ENCODE measurements around the gene TAF10. TPM values are rescaled to one million over a fixed set of nuclear protein-coding genes. Genes with fewer than 3 reads are reported as not detected.

The TAF10 gene
- total RNA-seq, 1 donor from 2014 or later = 19.8 TPM

DNA sequence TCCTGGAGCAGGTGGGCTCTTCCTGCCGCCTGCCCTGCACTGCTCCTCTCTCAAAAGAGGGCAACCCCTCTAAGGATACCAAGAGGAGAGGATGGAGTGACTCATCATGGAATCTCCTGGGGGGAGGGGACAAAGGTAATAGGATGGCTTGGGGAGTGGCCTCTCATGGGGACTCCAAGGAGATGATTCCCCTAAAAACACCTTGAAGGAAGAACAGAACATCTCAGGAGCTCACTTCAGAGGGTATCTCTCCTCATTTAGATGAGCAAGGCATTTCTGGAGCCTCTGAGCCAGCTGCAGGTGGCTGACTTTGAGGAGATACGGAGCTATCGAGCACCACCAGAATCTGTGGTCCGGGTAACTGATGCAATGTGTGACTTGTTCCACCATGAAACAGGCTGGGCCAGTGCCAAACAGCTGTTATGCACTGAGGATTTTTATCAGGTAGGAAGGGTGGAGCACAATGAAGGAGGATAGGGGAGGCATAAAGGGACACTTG is 48.8 kb downstream of the TAF10 start:
- Histone ChIP-seq H3K9ac (ENCODE audit: low read depth in 1 of 3, low read length in 3 of 3) (no peak overlapping the region), H3K27me3 (ENCODE audit: control insufficient read depth in 3 of 3, insufficient read depth in 3 of 3, low read length in 3 of 3) (no peaks in the 10 kb centered on the region), H3K4me3 (ENCODE audit: low read length in 3 of 3) (no peak overlapping the region), H3K4me1 (ENCODE audit: control insufficient read depth in 3 of 3, insufficient read depth in 3 of 3, low read length in 3 of 3) (peaks cover 16 to 43% (median 30%) of the 10 kb centered on the region in 3 donors), H3K9me3 (ENCODE audit: control insufficient read depth in 3 of 3, low read length in 3 of 3) (no peaks in the 10 kb centered on the region), H3K27ac (ENCODE audit: low read depth, low read length) (no peak overlapping the region), H3K36me3 (ENCODE audit: control insufficient read depth in 3 of 3, insufficient read depth in 3 of 3, low read length in 3 of 3) (peaks cover 0 to 14% (median 5%) of the 10 kb centered on the region in 3 donors)

DNA sequence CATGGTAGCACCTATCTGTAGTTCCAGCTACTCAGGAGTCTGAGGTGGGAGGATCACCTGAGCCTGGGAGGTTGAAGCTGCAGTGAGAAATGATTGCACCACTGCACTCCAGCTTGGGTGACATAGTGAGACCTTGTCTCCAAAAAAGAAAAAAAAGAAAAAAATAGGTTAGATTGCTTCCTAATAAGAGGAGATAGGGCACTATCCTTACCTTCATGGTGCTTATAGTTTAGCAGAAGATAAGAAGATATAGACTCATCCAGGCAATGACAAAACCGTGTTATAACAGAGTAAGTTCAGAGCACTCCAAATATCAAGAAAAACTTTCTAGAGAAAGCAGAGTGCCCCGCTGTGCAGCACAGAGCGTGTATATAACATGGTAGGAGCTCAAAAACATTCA is 50.7 kb downstream of the TAF10 start:
- no peak overlapping the region for H3K9ac ChIP-seq (ENCODE audit: low read depth in 1 of 3, low read length in 3 of 3)
- H3K9me3 ChIP-seq (ENCODE audit: control insufficient read depth in 3 of 3, low read length in 3 of 3) = no peaks in the 10 kb centered on the region
- peaks cover 7 to 28% (median 17%) of the 10 kb centered on the region in 3 donors for H3K4me1 ChIP-seq (ENCODE audit: control insufficient read depth in 3 of 3, insufficient read depth in 3 of 3, low read length in 3 of 3)
- H3K36me3 ChIP-seq (ENCODE audit: control insufficient read depth in 3 of 3, insufficient read depth in 3 of 3, low read length in 3 of 3) = peaks cover 3 to 14% (median 5%) of the 10 kb centered on the region in 3 donors
- no peak overlapping the region for H3K27ac ChIP-seq (ENCODE audit: low read depth, low read length)
- H3K4me3 ChIP-seq (ENCODE audit: low read length in 3 of 3) = no peak overlapping the region
- no peaks in the 10 kb centered on the region for H3K27me3 ChIP-seq (ENCODE audit: control insufficient read depth in 3 of 3, insufficient read depth in 3 of 3, low read length in 3 of 3)

Other genes with a start within 250 kb of the TAF10 start
- gene SMPD1, start 221.7 kb downstream of the TAF10 start, total RNA-seq = 9.9 TPM
- gene APBB1, start 193.1 kb downstream of the TAF10 start, total RNA-seq = 28.7 TPM
- 3.1 TPM for gene HPX, start 171.2 kb downstream of the TAF10 start, total RNA-seq
- 8.4 TPM for gene TRIM3, start 138.3 kb downstream of the TAF10 start, total RNA-seq
- gene ARFIP2, start 130.9 kb downstream of the TAF10 start, total RNA-seq = 14.1 TPM
- 19.8 TPM for gene TIMM10B, start 130.7 kb downstream of the TAF10 start, total RNA-seq
- 4.7 TPM for gene DNHD1, start 114.9 kb downstream of the TAF10 start, total RNA-seq
- gene RRP8, start 8.6 kb downstream of the TAF10 start, total RNA-seq = 9.4 TPM
- gene ILK, start 8.4 kb downstream of the TAF10 start, total RNA-seq = 106 TPM
- 15.7 TPM for gene TPP1, start 7.2 kb upstream of the TAF10 start, total RNA-seq
- gene DCHS1, start 43.6 kb upstream of the TAF10 start, total RNA-seq = 39.1 TPM
- 33.9 TPM for gene MRPL17, start 71.1 kb upstream of the TAF10 start, total RNA-seq
- gene OR2AG2, start 159.8 kb upstream of the TAF10 start, total RNA-seq = not detected
- not detected for gene OR2AG1, start 170.8 kb upstream of the TAF10 start, total RNA-seq
- under 0.01 TPM for gene OR6A2, start 187.5 kb upstream of the TAF10 start, total RNA-seq
- not detected for gene OR10A5, start 233.5 kb upstream of the TAF10 start, total RNA-seq

Data from skeletal muscle tissue (tissue), 4 donors.